GM23248 (cell line): ENCODE measurements around the gene VANGL2.

Experiments used
- EZH2 ChIP-seq: fragments of 200-600 bp; sonication (generic); IDR thresholded peaks from 2 replicates; pipeline ENCODE4 v1.6.1; 2018; ENCODE audit warnings: antibody characterized with exemption, mild to moderate bottlenecking; ENCODE audit not compliant: insufficient read depth, poor library complexity, severe bottlenecking
- EZH2phosphoT487 ChIP-seq: fragments of 200-600 bp; sonication (generic); IDR thresholded peaks from 2 replicates; pipeline ENCODE4 v1.6.1; 2018; ENCODE audit warnings: antibody characterized with exemption, moderate library complexity, mild to moderate bottlenecking, low read depth; ENCODE audit not compliant: insufficient read depth

DNA sequence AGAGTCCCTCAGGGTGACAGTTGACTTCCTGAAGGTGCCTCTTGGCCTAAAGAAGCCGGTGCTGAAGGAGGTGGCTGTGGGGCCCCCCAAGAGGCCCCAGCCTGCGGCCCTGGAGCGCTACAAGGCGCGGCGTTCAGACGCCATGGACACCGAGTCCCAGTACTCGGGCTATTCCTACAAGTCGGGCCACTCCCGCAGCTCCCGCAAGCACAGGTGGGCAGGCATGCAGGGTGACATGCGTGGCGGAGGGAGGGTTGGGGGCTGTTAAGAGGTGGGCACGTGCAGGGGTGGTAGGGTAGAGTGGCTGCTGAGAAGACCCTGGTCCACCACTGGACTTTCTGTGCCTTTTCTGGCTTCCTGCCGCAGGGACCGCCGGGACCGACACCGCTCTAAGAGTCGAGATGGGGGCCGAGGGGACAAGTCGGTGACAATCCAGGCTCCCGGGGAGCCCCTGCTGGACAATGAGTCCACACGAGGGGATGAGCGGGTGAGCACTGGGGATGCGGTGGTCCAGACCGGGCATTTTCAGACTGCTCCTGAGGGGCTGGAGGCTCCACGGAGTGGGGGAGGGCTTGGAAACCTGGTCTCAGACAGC, 15.4 kb downstream of the VANGL2 start:
- no peak for TF ChIP-seq EZH2
- TF ChIP-seq EZH2phosphoT487 = no peak
